ENCODE results near the gene SDHA. TPM values are rescaled to one million over a fixed set of nuclear protein-coding genes. Genes with fewer than 3 reads are reported as not detected.

SDHA gene
- total and polyA plus RNA-seq, 2 experiments from 2014 or later: 71.5 to 99.2 TPM

GRCh38 chr5:306011-306805, 88.1 kb downstream of the SDHA start:
- no peak for TF ChIP-seq EZH2 (IDR thresholded peaks at IDR 0.05; ENCODE audit: insufficient read depth, poor library complexity, severe bottlenecking)
- TF ChIP-seq EZH2phosphoT487 (IDR thresholded peaks at IDR 0.05; ENCODE audit: insufficient read depth, low read depth): no peak
- H2AFZ ChIP-seq: no peak overlapping the region
- no peaks in the 10 kb centered on the region for H3K27me3 ChIP-seq (replicated peaks; ENCODE audit: insufficient read depth)
- H3K4me3 ChIP-seq: no peak overlapping the region
- H3K9me3 ChIP-seq (ENCODE audit: low read depth): no peaks in the 10 kb centered on the region
- WGBS, 2 experiments (ENCODE audit: low coverage in 1 of 2, low lambda C conversion rate in 2 of 2, missing lambda C conversion rate in 2 of 2): 90 to 91% methylated on average over 27 to 28 of the region's 28 CpGs
- no peak overlapping the region for H3K27ac ChIP-seq
- H3K79me2 ChIP-seq (ENCODE audit: insufficient read depth): peaks cover 68% of the 10 kb centered on the region
- H3F3A ChIP-seq (ENCODE audit: insufficient read depth): no peaks in the 10 kb centered on the region
- H3K36me3 ChIP-seq (ENCODE audit: low read depth): peaks cover 6% of the 10 kb centered on the region; the same call in 1 of the 2 replicates
- H3K9ac ChIP-seq: no peak overlapping the region
- no peaks in the 10 kb centered on the region for H3K4me1 ChIP-seq (ENCODE audit: insufficient read depth)
- no peaks in the 10 kb centered on the region for H3K9me2 ChIP-seq (ENCODE audit: insufficient read depth)
- H4K20me1 ChIP-seq (ENCODE audit: insufficient read depth): no peaks in the 10 kb centered on the region; the same call in 1 of the 2 replicates
- in situ Hi-C loops (cut with MboI): no loop called here
- no peak overlapping the region for H3K4me2 ChIP-seq (ENCODE audit: unreplicated experiment)
- DNase-seq: no peak

Other genes with a start within 250 kb of the SDHA start
- not detected in 2 replicates for gene PLEKHG4B, start 126.2 kb upstream of the SDHA start, total RNA-seq (2014; rRNA removed; shearing (Covaris generic))
- gene PLEKHG4B, start 126.2 kb upstream of the SDHA start, polyA plus RNA-seq (2016; fragmentation: Nextera tagmentation; extraction: Ambion mirVana): not detected in 2 replicates
- gene LRRC14B, start 26.8 kb upstream of the SDHA start, total RNA-seq (2014; rRNA removed; shearing (Covaris generic)): not detected in 2 replicates
- gene LRRC14B, start 26.8 kb upstream of the SDHA start, polyA plus RNA-seq (2016; fragmentation: Nextera tagmentation; extraction: Ambion mirVana): not detected in 2 replicates
- gene CCDC127, start 167 bp upstream of the SDHA start, total RNA-seq (2014; rRNA removed; shearing (Covaris generic)): 6.3 and 7.5 TPM in 2 replicates
- gene CCDC127, start 167 bp upstream of the SDHA start, polyA plus RNA-seq (2016; fragmentation: Nextera tagmentation; extraction: Ambion mirVana): 10.4 and 11.3 TPM in 2 replicates
- 117 and 131 TPM in 2 replicates for gene PDCD6, start 53.3 kb downstream of the SDHA start, total RNA-seq (2014; rRNA removed; shearing (Covaris generic))
- 199 and 200 TPM in 2 replicates for gene PDCD6, start 53.3 kb downstream of the SDHA start, polyA plus RNA-seq (2016; fragmentation: Nextera tagmentation; extraction: Ambion mirVana)
- gene AHRR, start 103.4 kb downstream of the SDHA start, total RNA-seq (2014; rRNA removed; shearing (Covaris generic)): 33.7 and 40.0 TPM in 2 replicates
- 11.9 and 13.2 TPM in 2 replicates for gene AHRR, start 103.4 kb downstream of the SDHA start, polyA plus RNA-seq (2016; fragmentation: Nextera tagmentation; extraction: Ambion mirVana)
- 32.4 and 39.9 TPM in 2 replicates for gene EXOC3, start 224.9 kb downstream of the SDHA start, total RNA-seq (2014; rRNA removed; shearing (Covaris generic))
- 40.9 and 43.0 TPM in 2 replicates for gene EXOC3, start 224.9 kb downstream of the SDHA start, polyA plus RNA-seq (2016; fragmentation: Nextera tagmentation; extraction: Ambion mirVana)